ENCODE data around the gene TBC1D9B.

DNA sequence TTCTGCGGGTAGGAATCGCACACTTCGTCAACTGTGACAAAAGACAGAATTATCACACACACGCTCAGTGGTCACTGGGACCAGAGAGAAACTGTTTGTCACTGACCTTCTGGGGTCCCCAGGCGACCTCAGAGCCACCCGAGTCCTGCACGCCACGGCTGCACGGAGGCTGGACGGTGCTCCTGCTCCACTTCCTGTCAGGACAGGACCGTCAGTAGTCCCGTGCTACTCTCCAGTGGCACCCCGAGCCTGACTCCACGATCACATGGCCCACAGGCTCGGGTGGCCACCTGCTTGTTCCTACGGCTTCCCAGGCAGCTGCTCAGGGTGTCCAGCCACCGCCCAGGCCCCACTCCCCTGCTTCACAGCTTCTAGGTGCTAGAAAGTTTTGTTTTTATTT lies 66.9 kb downstream of the TBC1D9B start:
- TF ChIP-seq, protein P1, sequence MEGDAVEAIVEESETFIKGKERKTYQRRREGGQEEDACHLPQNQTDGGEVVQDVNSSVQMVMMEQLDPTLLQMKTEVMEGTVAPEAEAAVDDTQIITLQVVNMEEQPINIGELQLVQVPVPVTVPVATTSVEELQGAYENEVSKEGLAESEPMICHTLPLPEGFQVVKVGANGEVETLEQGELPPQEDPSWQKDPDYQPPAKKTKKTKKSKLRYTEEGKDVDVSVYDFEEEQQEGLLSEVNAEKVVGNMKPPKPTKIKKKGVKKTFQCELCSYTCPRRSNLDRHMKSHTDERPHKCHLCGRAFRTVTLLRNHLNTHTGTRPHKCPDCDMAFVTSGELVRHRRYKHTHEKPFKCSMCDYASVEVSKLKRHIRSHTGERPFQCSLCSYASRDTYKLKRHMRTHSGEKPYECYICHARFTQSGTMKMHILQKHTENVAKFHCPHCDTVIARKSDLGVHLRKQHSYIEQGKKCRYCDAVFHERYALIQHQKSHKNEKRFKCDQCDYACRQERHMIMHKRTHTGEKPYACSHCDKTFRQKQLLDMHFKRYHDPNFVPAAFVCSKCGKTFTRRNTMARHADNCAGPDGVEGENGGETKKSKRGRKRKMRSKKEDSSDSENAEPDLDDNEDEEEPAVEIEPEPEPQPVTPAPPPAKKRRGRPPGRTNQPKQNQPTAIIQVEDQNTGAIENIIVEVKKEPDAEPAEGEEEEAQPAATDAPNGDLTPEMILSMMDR (IDR thresholded peaks at IDR 0.05) = no peak
- TF ChIP-seq POLR2A (IDR thresholded peaks at IDR 0.05) (no peak), POLR2AphosphoS5 (IDR thresholded peaks at IDR 0.05) (no peak)

Data from gastroesophageal sphincter (tissue), 3 donors.